MCF 10A (cell line): ENCODE measurements around the gene LYVE1. TPM values are rescaled to one million over a fixed set of nuclear protein-coding genes. Genes with fewer than 3 reads are reported as not detected.

Experiments
- BruUV-seq: library from RNA; stranded (reverse); fragments of 400-500 nt; replicated peaks from 2 replicates; lab custom pipeline; 2021; lab: Mats Ljungman, UMichigan
- CTCF ChIA-PET: fragments of 300-600 bp; sonication (Branson Sonifier 250); formaldehyde crosslinking; extraction: SDS; loops from one replicate; lab custom pipeline; 2021; ENCODE audit warnings: antibody characterized with exemption, inconsistent platforms; lab: Yijun Ruan, JAX
- POLR2A ChIA-PET: fragments of 300-600, 350-650 bp; sonication (Branson Sonifier 250); formaldehyde crosslinking; extraction: SDS; loops from one replicate; lab custom pipeline; 2020; ENCODE audit warnings: antibody characterized with exemption, inconsistent platforms; lab: Yijun Ruan, JAX
- DNase-seq: peaks from one replicate; pipeline ENCODE4 v3.0.0-alpha.2; 2018; ENCODE audit not compliant: unreplicated experiment
- H3K27ac Mint-ChIP-seq: one replicate; pipeline ENCODE4 v1.8.0; 2022; ENCODE audit warnings: mild to moderate bottlenecking, low read depth, mixed read lengths; ENCODE audit not compliant: unreplicated experiment
- H3K27me3 Mint-ChIP-seq: one replicate; pipeline ENCODE4 v1.8.0; 2022; ENCODE audit warnings: mixed read lengths; ENCODE audit not compliant: insufficient read depth, unreplicated experiment
- H3K36me3 Mint-ChIP-seq: one replicate; pipeline ENCODE4 v1.8.0; 2022; ENCODE audit warnings: mild to moderate bottlenecking, moderate library complexity, mixed read lengths; ENCODE audit not compliant: insufficient read depth, unreplicated experiment
- H3K4me1 Mint-ChIP-seq: one replicate; pipeline ENCODE4 v1.8.0; 2022; ENCODE audit warnings: mixed read lengths; ENCODE audit not compliant: insufficient read depth, unreplicated experiment
- H3K4me3 Mint-ChIP-seq: one replicate; pipeline ENCODE4 v1.8.0; 2022; ENCODE audit warnings: mild to moderate bottlenecking, moderate library complexity, mixed read lengths; ENCODE audit not compliant: unreplicated experiment
- H3K9me3 Mint-ChIP-seq: one replicate; pipeline ENCODE4 v1.8.0; 2022; ENCODE audit warnings: mixed read lengths; ENCODE audit not compliant: unreplicated experiment
- intact Hi-C: fragments of 100-400 bp; cut with micrococcal nuclease; formaldehyde crosslinking; loops from 2 replicates; pipeline ENCODE4 v1.14.1; 2022
- total RNA-seq: library from RNA; stranded (reverse); gene quantifications from 2 replicates; pipeline ENCODE4 v1.2.3, GENCODE V29; 2022
- TF ChIP-seq, protein P1 (sequence below): fragments of 200-600 bp; IDR thresholded peaks from one replicate; pipeline ENCODE4 v1.8.0; 2022; ENCODE audit warnings: antibody characterized with exemption, mild to moderate bottlenecking; ENCODE audit not compliant: unreplicated experiment

LYVE1 gene
- total RNA-seq, 1 experiment from 2014 or later = not detected

DNA sequence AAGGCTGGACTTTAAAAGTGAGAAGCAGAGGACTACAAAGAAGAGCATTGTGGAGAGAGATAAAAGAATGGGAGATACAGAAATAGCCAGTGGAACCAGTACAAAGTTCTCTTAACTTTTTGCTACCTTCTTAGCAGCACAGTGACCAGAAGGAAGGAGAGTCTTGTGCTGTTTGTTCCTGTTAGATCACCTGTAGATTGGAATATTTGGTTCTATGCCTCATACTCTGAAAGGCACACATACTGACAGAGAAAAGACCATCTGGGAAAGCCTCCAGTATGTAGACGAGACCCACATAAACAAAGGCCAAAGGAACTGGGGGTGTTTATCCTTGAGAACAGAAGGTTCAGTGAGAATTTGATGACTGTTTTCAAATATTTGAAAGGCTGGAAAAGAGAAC is 46.2 kb downstream of the LYVE1 start:
- intact Hi-C loops = no loop called here
- Mint-ChIP-seq H3K9me3 (no peaks in the 10 kb centered on the region), H3K27ac (peak overlapping the region; percentile 29), H3K36me3 (peaks cover 39% of the 10 kb centered on the region), H3K4me1 (peaks cover 24% of the 10 kb centered on the region), H3K27me3 (no peaks in the 10 kb centered on the region), H3K4me3 (no peak overlapping the region)
- ChIA-PET POLR2A (interaction anchor here (2.5 kb wide), 1 partner anchor 18 kb away, joined by 16 read pairs; the partner anchor contains the start of gene RNF141), CTCF (interaction anchor here (4.3 kb wide), 1 partner anchor 19 kb away, joined by 16 read pairs; the partner anchor contains the start of gene RNF141)
- DNase-seq = no peak
- no TSS peak for BruUV-seq
- TF ChIP-seq, protein P1, sequence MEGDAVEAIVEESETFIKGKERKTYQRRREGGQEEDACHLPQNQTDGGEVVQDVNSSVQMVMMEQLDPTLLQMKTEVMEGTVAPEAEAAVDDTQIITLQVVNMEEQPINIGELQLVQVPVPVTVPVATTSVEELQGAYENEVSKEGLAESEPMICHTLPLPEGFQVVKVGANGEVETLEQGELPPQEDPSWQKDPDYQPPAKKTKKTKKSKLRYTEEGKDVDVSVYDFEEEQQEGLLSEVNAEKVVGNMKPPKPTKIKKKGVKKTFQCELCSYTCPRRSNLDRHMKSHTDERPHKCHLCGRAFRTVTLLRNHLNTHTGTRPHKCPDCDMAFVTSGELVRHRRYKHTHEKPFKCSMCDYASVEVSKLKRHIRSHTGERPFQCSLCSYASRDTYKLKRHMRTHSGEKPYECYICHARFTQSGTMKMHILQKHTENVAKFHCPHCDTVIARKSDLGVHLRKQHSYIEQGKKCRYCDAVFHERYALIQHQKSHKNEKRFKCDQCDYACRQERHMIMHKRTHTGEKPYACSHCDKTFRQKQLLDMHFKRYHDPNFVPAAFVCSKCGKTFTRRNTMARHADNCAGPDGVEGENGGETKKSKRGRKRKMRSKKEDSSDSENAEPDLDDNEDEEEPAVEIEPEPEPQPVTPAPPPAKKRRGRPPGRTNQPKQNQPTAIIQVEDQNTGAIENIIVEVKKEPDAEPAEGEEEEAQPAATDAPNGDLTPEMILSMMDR = no peak

GRCh38 chr11:10520562-10520961 is 47.9 kb downstream of the LYVE1 start:
- BruUV-seq = no TSS peak
- TF ChIP-seq, protein P1 = no peak
- H3K27me3 Mint-ChIP-seq = no peaks in the 10 kb centered on the region
- CTCF ChIA-PET = interaction anchor here (0.7 to 4.3 kb wide), 8 partner anchors 8 to 216 kb away, joined by 3 to 16 read pairs (median 4); partner anchors contain the start of gene RNF141
- intact Hi-C loops = no loop called here
- H3K9me3 Mint-ChIP-seq = no peaks in the 10 kb centered on the region
- peaks cover 44% of the 10 kb centered on the region for H3K36me3 Mint-ChIP-seq
- POLR2A ChIA-PET = interaction anchor here (0.6 to 2.5 kb wide), 10 partner anchors 9 to 134 kb away, joined by 3 to 16 read pairs (median 3); partner anchors contain the start of gene RNF141
- DNase-seq = no peak
- no peak overlapping the region for H3K4me3 Mint-ChIP-seq
- H3K4me1 Mint-ChIP-seq = peaks cover 8% of the 10 kb centered on the region
- no peak overlapping the region for H3K27ac Mint-ChIP-seq

DNA sequence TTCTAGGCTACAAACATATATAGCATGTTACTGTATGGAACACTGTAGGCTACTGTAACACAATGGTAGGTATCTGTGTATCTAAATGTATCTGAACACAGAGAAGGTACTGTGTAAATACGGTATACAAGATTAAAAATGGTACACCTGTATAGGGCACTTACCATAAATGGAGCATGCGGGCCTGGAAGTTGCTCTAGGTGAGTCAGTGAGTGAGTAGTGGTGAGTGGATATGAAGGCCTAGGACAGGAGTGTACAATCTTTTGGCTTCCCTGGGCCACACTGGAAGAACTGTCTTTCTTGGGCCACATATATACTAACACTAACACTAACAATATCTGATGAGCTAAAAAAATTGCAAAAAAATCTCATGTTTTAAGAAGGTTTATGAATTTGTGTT is 48.8 kb downstream of the LYVE1 start:
- H3K27ac Mint-ChIP-seq = no peak overlapping the region
- H3K4me3 Mint-ChIP-seq = no peak overlapping the region
- BruUV-seq = no TSS peak
- CTCF ChIA-PET = interaction anchor here (0.6 to 4.3 kb wide), 7 partner anchors 8 to 115 kb away, joined by 3 to 16 read pairs (median 3); partner anchors contain the start of gene RNF141
- no peaks in the 10 kb centered on the region for H3K27me3 Mint-ChIP-seq
- H3K9me3 Mint-ChIP-seq = no peaks in the 10 kb centered on the region
- DNase-seq = no peak
- H3K4me1 Mint-ChIP-seq = peaks cover 8% of the 10 kb centered on the region
- peaks cover 35% of the 10 kb centered on the region for H3K36me3 Mint-ChIP-seq
- TF ChIP-seq, protein P1 = no peak
- POLR2A ChIA-PET = interaction anchor here (2.2 to 3.2 kb wide), 3 partner anchors 12 to 21 kb away, joined by 8 to 28 read pairs (median 16); partner anchors contain the start of gene RNF141
- intact Hi-C loops = no loop called here

GRCh38 chr11:10518891-10519290 is 49.6 kb downstream of the LYVE1 start:
- no peak for DNase-seq
- H3K27me3 Mint-ChIP-seq = no peaks in the 10 kb centered on the region
- ChIA-PET CTCF (interaction anchor here (0.7 to 4.3 kb wide), 6 partner anchors 9 to 183 kb away, joined by 3 to 16 read pairs (median 3); partner anchors contain the start of gene RNF141), POLR2A (interaction anchor here (0.8 to 3.2 kb wide), 6 partner anchors 13 to 113 kb away, joined by 3 to 28 read pairs (median 5); partner anchors contain the start of gene RNF141)
- TF ChIP-seq, protein P1 = no peak
- H3K4me1 Mint-ChIP-seq = peaks cover 8% of the 10 kb centered on the region
- no peaks in the 10 kb centered on the region for H3K9me3 Mint-ChIP-seq
- intact Hi-C loops = no loop called here
- H3K36me3 Mint-ChIP-seq = peaks cover 28% of the 10 kb centered on the region
- peak overlapping the region; percentile 51 for H3K27ac Mint-ChIP-seq
- no TSS peak for BruUV-seq
- H3K4me3 Mint-ChIP-seq = no peak overlapping the region
